AG09309 (cell line): ENCODE measurements around the gene INTS6L.

Experiments
- DNase-seq: peaks from one replicate; pipeline ENCODE4 v3.0.0-alpha.2; 2010; ENCODE audit warnings: low read depth
- H3K4me3 ChIP-seq: 2 replicates; pipeline ENCODE4 v1.5.1; 2011; ENCODE audit warnings: mild to moderate bottlenecking, low read depth, low read length, moderate library complexity; ENCODE audit not compliant: control insufficient read depth
- TF ChIP-seq, protein P1 (sequence below): IDR thresholded peaks from 2 replicates; pipeline ENCODE4 v1.5.1; 2011; ENCODE audit warnings: mild to moderate bottlenecking, low read depth, low read length, inconsistent platforms; ENCODE audit not compliant: insufficient read depth, control insufficient read depth; ENCODE audit errors: missing control alignments

Gene INTS6L

GRCh38 chrX:135520553-135521404 is at the start of gene INTS6L:
INTS6L (plus strand) TSS chrX:135520660; CDS start chrX:135520993, 333 bp downstream.
- DNase-seq, result peak; percentile 67
- peak within 1 kb of the TSS; percentile 72 for H3K4me3 ChIP-seq
- TF ChIP-seq, protein P1, sequence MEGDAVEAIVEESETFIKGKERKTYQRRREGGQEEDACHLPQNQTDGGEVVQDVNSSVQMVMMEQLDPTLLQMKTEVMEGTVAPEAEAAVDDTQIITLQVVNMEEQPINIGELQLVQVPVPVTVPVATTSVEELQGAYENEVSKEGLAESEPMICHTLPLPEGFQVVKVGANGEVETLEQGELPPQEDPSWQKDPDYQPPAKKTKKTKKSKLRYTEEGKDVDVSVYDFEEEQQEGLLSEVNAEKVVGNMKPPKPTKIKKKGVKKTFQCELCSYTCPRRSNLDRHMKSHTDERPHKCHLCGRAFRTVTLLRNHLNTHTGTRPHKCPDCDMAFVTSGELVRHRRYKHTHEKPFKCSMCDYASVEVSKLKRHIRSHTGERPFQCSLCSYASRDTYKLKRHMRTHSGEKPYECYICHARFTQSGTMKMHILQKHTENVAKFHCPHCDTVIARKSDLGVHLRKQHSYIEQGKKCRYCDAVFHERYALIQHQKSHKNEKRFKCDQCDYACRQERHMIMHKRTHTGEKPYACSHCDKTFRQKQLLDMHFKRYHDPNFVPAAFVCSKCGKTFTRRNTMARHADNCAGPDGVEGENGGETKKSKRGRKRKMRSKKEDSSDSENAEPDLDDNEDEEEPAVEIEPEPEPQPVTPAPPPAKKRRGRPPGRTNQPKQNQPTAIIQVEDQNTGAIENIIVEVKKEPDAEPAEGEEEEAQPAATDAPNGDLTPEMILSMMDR, result no peak

DNA sequence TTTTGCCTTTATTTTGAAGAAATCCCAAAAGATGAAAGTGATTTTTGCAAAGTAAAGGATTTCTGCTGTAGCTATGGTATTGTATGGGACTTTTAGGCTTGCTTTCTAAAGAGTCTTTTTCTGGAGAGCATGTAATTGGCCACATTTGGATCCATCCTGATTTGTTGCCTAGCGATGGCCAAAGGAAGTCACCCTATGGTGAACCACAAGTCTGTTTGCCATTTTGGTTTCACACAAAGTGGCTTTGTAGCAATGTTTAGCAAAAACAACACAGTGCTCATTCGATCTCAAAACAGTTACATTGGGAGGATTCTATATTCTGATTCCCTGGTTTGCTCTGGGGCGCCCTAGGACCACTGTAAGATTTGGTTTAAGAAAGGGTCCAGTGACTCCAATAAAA is 44.1 kb upstream of the INTS6L start:
- TF ChIP-seq, protein P1, result no peak
- DNase-seq, result no peak
- H3K4me3 ChIP-seq, result no peak overlapping the region

- no peak overlapping the region for H3K4me3 ChIP-seq
- TF ChIP-seq, protein P1, result peak; percentile 45
- peak; percentile 11 for DNase-seq
Observed at GRCh38 chrX:135477576-135477975, 42.9 kb upstream of the INTS6L start.

DNA sequence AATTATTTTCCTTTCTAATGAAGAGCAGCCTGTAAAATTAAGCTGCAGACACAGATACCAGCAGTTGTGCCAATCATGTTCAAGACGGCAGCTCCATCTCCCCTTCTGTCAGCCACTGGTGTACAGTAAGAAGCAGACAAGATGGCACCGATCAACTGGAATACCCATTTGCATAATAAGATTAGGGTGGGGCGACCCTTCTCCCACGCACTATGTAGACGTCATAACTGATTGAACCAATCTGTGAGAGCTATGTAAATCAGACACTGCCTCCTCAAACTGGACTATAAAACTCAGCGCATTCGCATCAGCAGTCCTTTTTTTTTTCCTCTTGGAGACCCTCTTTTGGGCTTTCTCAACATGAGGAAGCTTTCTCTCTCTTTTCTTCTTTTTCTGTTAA is 40.4 kb upstream of the INTS6L start:
- no peak overlapping the region for H3K4me3 ChIP-seq
- DNase-seq, result no peak
- TF ChIP-seq, protein P1, result no peak

GRCh38 chrX:135481696-135482179 is 38.7 kb upstream of the INTS6L start:
- TF ChIP-seq, protein P1, result no peak
- DNase-seq, result no peak
- H3K4me3 ChIP-seq, result no peak overlapping the region

GRCh38 chrX:135484641-135485289 is 35.7 kb upstream of the INTS6L start:
- DNase-seq, result peak; percentile 31
- H3K4me3 ChIP-seq, result no peak overlapping the region
- TF ChIP-seq, protein P1, result peak; percentile 68
